ENCODE measurements around the gene NT5C3A.
"Not testable (repeated sequence)": the region's sequence is repeated elsewhere in the genome, so short reads cannot be mapped to it uniquely, and the experiment has no call there.

The NT5C3A gene

GRCh38 chr7:33062023-33062781, at the start of gene NT5C3A:
NT5C3A (minus strand) TSS chr7:33062776; CDS start chr7:33062705, 71 bp downstream.
- peak; percentile 46 for DNase-seq

GRCh38 chr7:33111614-33112013, 49.0 kb upstream of the NT5C3A start:
- no peak for DNase-seq

GRCh38 chr7:33109758-33110238, 47.2 kb upstream of the NT5C3A start:
- DNase-seq, result peak; percentile 15

- DNase-seq, result peak; percentile 83
Measured at GRCh38 chr7:33109005-33109757, 46.6 kb upstream of the NT5C3A start, which contains the start of gene RP9. RP9 (minus strand) TSS chr7:33109404; CDS start chr7:33109372, 32 bp downstream.

- peak; percentile 22 for DNase-seq
Measured at GRCh38 chr7:33108554-33109004, 46.0 kb upstream of the NT5C3A start.

- DNase-seq, result peak; percentile 54
Measured at GRCh38 chr7:33107136-33108066, 44.8 kb upstream of the NT5C3A start.

GRCh38 chr7:33101906-33102305, 39.3 kb upstream of the NT5C3A start:
- no peak for DNase-seq

GRCh38 chr7:33100770-33101169, 38.2 kb upstream of the NT5C3A start:
- no peak for DNase-seq

GRCh38 chr7:33099154-33099940, 36.8 kb upstream of the NT5C3A start:
- no peak for DNase-seq

GRCh38 chr7:33094745-33095275, 32.2 kb upstream of the NT5C3A start:
- not testable (repeated sequence) for DNase-seq

- DNase-seq, result no peak
Measured at GRCh38 chr7:33093266-33093665, 30.7 kb upstream of the NT5C3A start.

GRCh38 chr7:33091641-33092191, 29.1 kb upstream of the NT5C3A start:
- no peak for DNase-seq

- DNase-seq, result no peak
Measured at GRCh38 chr7:33091111-33091531, 28.5 kb upstream of the NT5C3A start.

- no peak for DNase-seq
Measured at GRCh38 chr7:33089142-33089541, 26.6 kb upstream of the NT5C3A start.

- DNase-seq, result no peak
Measured at GRCh38 chr7:33087858-33088257, 25.3 kb upstream of the NT5C3A start.

- DNase-seq, result no peak
Measured at GRCh38 chr7:33087356-33087755, 24.8 kb upstream of the NT5C3A start.

- no peak for DNase-seq
Measured at GRCh38 chr7:33079763-33080690, 17.5 kb upstream of the NT5C3A start.

- DNase-seq, result no peak
Measured at GRCh38 chr7:33079096-33079495, 16.5 kb upstream of the NT5C3A start.

GRCh38 chr7:33076737-33077136, 14.2 kb upstream of the NT5C3A start:
- DNase-seq, result no peak

All from CD4-positive, alpha-beta T cell treated with Interleukin-17A for 4 hours (primary cell).